HG03039 (cell line): ENCODE measurements around the gene SHISAL1.

Experiments
- ATAC-seq: cut with Tn5 transposase; IDR thresholded peaks from one replicate; pipeline ENCODE4 v1.9.1; 2021; ENCODE audit warnings: mild to moderate bottlenecking, moderate library complexity; ENCODE audit not compliant: unreplicated experiment

The SHISAL1 gene

GRCh38 chr22:44213489-44214043 is 99.2 kb downstream of the SHISAL1 start:
- ATAC-seq = no peak

- ATAC-seq = no peak
Observed at GRCh38 chr22:44212936-44213335, 99.8 kb downstream of the SHISAL1 start.

GRCh38 chr22:44211946-44212930 is 100.5 kb downstream of the SHISAL1 start:
- no peak for ATAC-seq

- ATAC-seq = no peak
Observed at GRCh38 chr22:44211256-44211945, 101.3 kb downstream of the SHISAL1 start.

GRCh38 chr22:44210722-44211121 is 102.0 kb downstream of the SHISAL1 start:
- no peak for ATAC-seq

- ATAC-seq = no peak
Observed at GRCh38 chr22:44209343-44209742, 103.4 kb downstream of the SHISAL1 start.

GRCh38 chr22:44207981-44208317 is 104.8 kb downstream of the SHISAL1 start:
- no peak for ATAC-seq

GRCh38 chr22:44207173-44207980 is 105.4 kb downstream of the SHISAL1 start:
- ATAC-seq = no peak

GRCh38 chr22:44206696-44207095 is 106.1 kb downstream of the SHISAL1 start:
- ATAC-seq = no peak

- no peak for ATAC-seq
Observed at GRCh38 chr22:44206330-44206645, 106.5 kb downstream of the SHISAL1 start.

- ATAC-seq = no peak
Observed at GRCh38 chr22:44205516-44206329, 107.0 kb downstream of the SHISAL1 start.

GRCh38 chr22:44204739-44205515 is 107.8 kb downstream of the SHISAL1 start:
- no peak for ATAC-seq

GRCh38 chr22:44203203-44203602 is 109.5 kb downstream of the SHISAL1 start:
- ATAC-seq = no peak

GRCh38 chr22:44202261-44202789 is 110.4 kb downstream of the SHISAL1 start:
- ATAC-seq = no peak

GRCh38 chr22:44201665-44202064 is 111.1 kb downstream of the SHISAL1 start:
- no peak for ATAC-seq

GRCh38 chr22:44200855-44201550 is 111.7 kb downstream of the SHISAL1 start:
- no peak for ATAC-seq

- no peak for ATAC-seq
Observed at GRCh38 chr22:44200451-44200850, 112.3 kb downstream of the SHISAL1 start.

- no peak for ATAC-seq
Observed at GRCh38 chr22:44199866-44200265, 112.9 kb downstream of the SHISAL1 start.

- no peak for ATAC-seq
Observed at GRCh38 chr22:44199164-44199563, 113.6 kb downstream of the SHISAL1 start.
